SU-DHL-6 (cell line): ENCODE measurements around the gene PRKACA.

ENCODE experiments used
- H2AFZ ChIP-seq: fragments of 200-600 bp; sonication (generic); 2 replicates; pipeline ENCODE4 v1.6.1; 2014; ENCODE audit warnings: low read depth, mild to moderate bottlenecking, moderate library complexity, mixed read lengths, antibody characterized with exemption, low read length; ENCODE audit not compliant: severe bottlenecking
- H3F3A ChIP-seq: fragments of 200-600 bp; shearing (Covaris generic); 2 replicates; pipeline ENCODE4 v1.6.0; 2016; ENCODE audit warnings: antibody characterized with exemption, mild to moderate bottlenecking; ENCODE audit not compliant: insufficient read depth
- H3K27ac ChIP-seq: fragments of 200-600 bp; sonication (generic); 2 replicates; pipeline ENCODE4 v1.5.1; 2016; ENCODE audit warnings: low read depth, mild to moderate bottlenecking, low read length, moderate library complexity, mixed read lengths
- H3K27me3 ChIP-seq: fragments of 200-600 bp; sonication (generic), shearing (Covaris generic); 2 replicates; pipeline ENCODE4 v1.6.0; 2014; ENCODE audit warnings: mild to moderate bottlenecking, low read length
- H3K36me3 ChIP-seq: fragments of 200-600 bp; sonication (generic); 2 replicates; pipeline ENCODE4 v1.6.1; 2014; ENCODE audit warnings: mild to moderate bottlenecking, low read length, mixed read lengths
- H3K4me2 ChIP-seq: fragments of 300-600, 200-600 bp; shearing (Covaris generic), sonication (generic); 2 replicates; pipeline ENCODE4 v1.6.0; 2014; ENCODE audit warnings: low read length, low read depth, mild to moderate bottlenecking; ENCODE audit not compliant: poor library complexity, severe bottlenecking
- H3K4me3 ChIP-seq: fragments of 200-600 bp; sonication (generic); 2 replicates; pipeline ENCODE4 v1.5.1; 2014; ENCODE audit warnings: antibody characterized with exemption, low read length, mild to moderate bottlenecking, mixed read lengths; ENCODE audit not compliant: insufficient read depth, poor library complexity, severe bottlenecking
- H3K79me2 ChIP-seq: fragments of 200-600 bp; sonication (generic); 2 replicates; pipeline ENCODE4 v1.6.1; 2014; ENCODE audit warnings: mild to moderate bottlenecking, low read length, moderate library complexity; ENCODE audit not compliant: insufficient read depth
- H3K9ac ChIP-seq: fragments of 200-600 bp; sonication (generic); 2 replicates; pipeline ENCODE4 v1.7.0; 2014; ENCODE audit warnings: mild to moderate bottlenecking, low read length
- H3K9me2 ChIP-seq: fragments of 200-600 bp; sonication (generic); replicated peaks from 2 replicates; pipeline ENCODE4 v1.6.1; 2014; ENCODE audit warnings: low read length; ENCODE audit not compliant: insufficient read depth
- H3K9me3 ChIP-seq: fragments of 200-600 bp; sonication (generic); 2 replicates; pipeline ENCODE4 v1.6.1; 2014; ENCODE audit warnings: low read length, mixed read lengths; ENCODE audit not compliant: insufficient read depth
- H4K20me1 ChIP-seq: fragments of 200-600 bp; sonication (generic); 2 replicates; pipeline ENCODE4 v1.6.1; 2014; ENCODE audit warnings: low read depth, mild to moderate bottlenecking, antibody characterized with exemption, low read length, moderate library complexity, mixed read lengths
- CTCF ChIP-seq: fragments of 200-600 bp; sonication (generic); IDR thresholded peaks from one replicate; pipeline ENCODE4 v1.5.1; 2017; ENCODE audit warnings: antibody characterized with exemption, mild to moderate bottlenecking, low read length, moderate library complexity; ENCODE audit not compliant: insufficient read depth, poor library complexity, severe bottlenecking
- EZH2phosphoT487 ChIP-seq: fragments of 200-600 bp; sonication (generic), shearing (Covaris generic); conservative IDR thresholded peaks from 2 replicates; pipeline ENCODE4 v1.6.1; 2018; ENCODE audit warnings: mild to moderate bottlenecking, antibody characterized with exemption, low read length, moderate library complexity, mixed read lengths

Gene PRKACA

GRCh38 chr19:14155371-14155770, 37.8 kb upstream of the PRKACA start:
- no peak for TF ChIP-seq EZH2phosphoT487
- no peak for TF ChIP-seq CTCF
- Histone ChIP-seq H3K79me2 (no peaks in the 10 kb centered on the region), H3K27ac (no peak overlapping the region), H3K27me3 (no peaks in the 10 kb centered on the region), H3K9ac (no peak overlapping the region), H3K4me2 (no peak overlapping the region), H3K36me3 (no peaks in the 10 kb centered on the region), H2AFZ (no peak overlapping the region), H3K4me3 (no peak overlapping the region), H3K9me3 (no peaks in the 10 kb centered on the region), H3F3A (no peaks in the 10 kb centered on the region), H4K20me1 (no peaks in the 10 kb centered on the region), H3K9me2 (no peaks in the 10 kb centered on the region)

GRCh38 chr19:14152713-14153112, 35.2 kb upstream of the PRKACA start:
- no peak overlapping the region for H2AFZ ChIP-seq
- no peaks in the 10 kb centered on the region for H3K36me3 ChIP-seq
- TF ChIP-seq CTCF = no peak
- no peak for TF ChIP-seq EZH2phosphoT487

GRCh38 chr19:14150770-14151661, 33.5 kb upstream of the PRKACA start:
- no peaks in the 10 kb centered on the region for H3K79me2 ChIP-seq

More at GRCh38 chr19:14152713-14153112, 35.2 kb upstream of the PRKACA start:
- no peaks in the 10 kb centered on the region for H3K9me3 ChIP-seq
- no peak overlapping the region for H3K4me3 ChIP-seq
- no peak overlapping the region for H3K27ac ChIP-seq
- no peaks in the 10 kb centered on the region for H4K20me1 ChIP-seq
- H3K9ac ChIP-seq = no peak overlapping the region
- no peaks in the 10 kb centered on the region for H3K27me3 ChIP-seq
- H3K9me2 ChIP-seq = no peaks in the 10 kb centered on the region
- no peaks in the 10 kb centered on the region for H3K79me2 ChIP-seq
- H3K4me2 ChIP-seq = no peak overlapping the region
- no peaks in the 10 kb centered on the region for H3F3A ChIP-seq

More at GRCh38 chr19:14150770-14151661, 33.5 kb upstream of the PRKACA start:
- no peak overlapping the region for H2AFZ ChIP-seq
- H3K9me2 ChIP-seq = no peaks in the 10 kb centered on the region
- no peak overlapping the region for H3K9ac ChIP-seq
- H4K20me1 ChIP-seq = no peaks in the 10 kb centered on the region
- no peak for TF ChIP-seq CTCF
- TF ChIP-seq EZH2phosphoT487 = no peak
- H3K4me3 ChIP-seq = no peak overlapping the region
- no peaks in the 10 kb centered on the region for H3F3A ChIP-seq
- H3K27me3 ChIP-seq = no peaks in the 10 kb centered on the region
- no peaks in the 10 kb centered on the region for H3K36me3 ChIP-seq
- H3K9me3 ChIP-seq = no peaks in the 10 kb centered on the region
- H3K27ac ChIP-seq = no peak overlapping the region
- no peak overlapping the region for H3K4me2 ChIP-seq
